ENCODE measurements around the gene OTOL1. TPM values are rescaled to one million over a fixed set of nuclear protein-coding genes. Genes with fewer than 3 reads are reported as not detected.

The OTOL1 gene
- total and polyA plus RNA-seq, 2 donors (not counting 3 experiments of a cell fraction or from before 2014, with no cell fraction given) = not detected

DNA sequence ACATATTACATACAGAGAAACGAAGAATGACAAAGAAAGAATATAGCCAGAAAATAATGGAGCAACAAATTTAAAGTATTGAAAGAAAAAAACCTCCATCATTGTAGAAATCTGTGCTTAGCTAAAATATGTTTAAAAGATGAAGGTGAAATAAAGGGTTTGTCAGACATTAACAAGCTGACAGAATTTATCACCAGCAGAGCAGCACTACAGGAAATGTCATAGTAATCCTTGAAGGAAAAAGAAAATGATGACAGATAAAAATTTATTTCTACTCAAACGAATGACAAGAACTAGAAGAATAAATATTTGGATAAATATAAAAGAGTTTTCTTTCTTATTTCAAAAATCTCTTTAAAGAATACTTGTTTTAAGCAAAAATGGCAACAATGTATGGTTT lies 40.6 kb upstream of the OTOL1 start:
- CTCF ChIA-PET = no interaction called here
- intact Hi-C loops (cut with micrococcal nuclease) = no loop called here
- dilution Hi-C loops (cut with MboI; ENCODE audit: extremely low pct_ligation_motif_present, low sequenced_read_pairs) = no loop called here

DNA sequence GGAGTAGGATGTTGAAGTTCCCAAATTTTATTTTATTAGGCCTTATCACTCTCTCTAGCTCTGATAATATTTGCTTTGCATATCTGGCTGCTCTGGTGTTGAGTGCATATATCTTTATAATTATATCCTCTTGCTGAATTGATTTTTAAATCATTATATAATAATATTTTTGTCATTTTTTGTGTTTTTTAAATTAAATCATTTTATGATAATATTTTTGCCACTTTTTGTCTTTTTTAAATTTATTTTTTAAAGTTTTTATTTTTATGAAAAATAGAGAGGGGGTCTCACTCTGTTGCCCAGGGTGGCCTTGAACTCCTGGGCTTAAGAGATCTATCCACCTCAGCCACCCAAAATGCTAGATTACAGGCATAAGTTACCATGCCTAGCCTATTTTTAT lies 34.5 kb upstream of the OTOL1 start:
- H3K36me3 ChIP-seq (ENCODE audit: control insufficient read depth in 2 of 2, extremely low read depth in 1 of 2, insufficient read depth in 2 of 2, low read length in 2 of 2) = no peaks in the 10 kb centered on the region
- H3K4me3 ChIP-seq (replicated peaks in 1 of 3; ENCODE audit: insufficient read depth in 1 of 3, low read depth in 1 of 3, low read length in 3 of 3) = no peak overlapping the region
- dilution Hi-C loops (cut with MboI; ENCODE audit: extremely low pct_ligation_motif_present, low sequenced_read_pairs) (no loop called here), intact Hi-C loops (cut with micrococcal nuclease) (no loop called here)
- FAIRE-seq = no peak
- H4K20me1 ChIP-seq (replicated peaks; ENCODE audit: control insufficient read depth, extremely low read depth, insufficient read depth, low read length) = no peaks in the 10 kb centered on the region
- no peaks in the 10 kb centered on the region for H3K27me3 ChIP-seq (ENCODE audit: control insufficient read depth in 2 of 2, insufficient read depth in 2 of 2, low read length in 2 of 2)
- H3K9ac ChIP-seq (replicated peaks; ENCODE audit: extremely low read depth, insufficient read depth, low read length) = no peak overlapping the region
- no peak for TF ChIP-seq MYC (IDR thresholded peaks at IDR 0.05; ENCODE audit: low read depth, low read length)
- TF ChIP-seq FOS (IDR thresholded peaks at IDR 0.05; ENCODE audit: borderline replicate concordance, insufficient read depth, low read length) = no peak
- TF ChIP-seq JUN (IDR thresholded peaks at IDR 0.05; ENCODE audit: borderline replicate concordance, insufficient read depth, insufficient read length, low read depth) = no peak
- TF ChIP-seq POLR2AphosphoS5 (IDR thresholded peaks at IDR 0.05; ENCODE audit: insufficient read depth, low read depth, low read length) = no peak
- TF ChIP-seq EZH2 (IDR thresholded peaks at IDR 0.05; ENCODE audit: borderline replicate concordance, low read depth, low read length, severe bottlenecking) = no peak
- no peak for TF ChIP-seq GATA2 (IDR thresholded peaks at IDR 0.05; ENCODE audit: insufficient read depth, insufficient read length, low read depth, low read length)
- TF ChIP-seq CTCF (IDR thresholded peaks at IDR 0.05; ENCODE audit: extremely low read depth in 1 of 2, insufficient read depth in 1 of 2, low read depth in 1 of 2, low read length in 2 of 2) = no peak
- TF ChIP-seq, protein P1, sequence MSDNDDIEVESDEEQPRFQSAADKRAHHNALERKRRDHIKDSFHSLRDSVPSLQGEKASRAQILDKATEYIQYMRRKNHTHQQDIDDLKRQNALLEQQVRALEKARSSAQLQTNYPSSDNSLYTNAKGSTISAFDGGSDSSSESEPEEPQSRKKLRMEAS (IDR thresholded peaks at IDR 0.05; ENCODE audit: insufficient read depth, insufficient read length) = no peak
- no peaks in the 10 kb centered on the region for H3K9me1 ChIP-seq (replicated peaks; ENCODE audit: control insufficient read depth, extremely low read depth, insufficient read depth, low read length)
- no peak for DNase-seq (ENCODE audit: low read depth, low spot score)
- no TSS peak for BruUV-seq (replicated peaks)
- ChIA-PET CTCF (no interaction called here), POLR2A (no interaction called here)
- H2AFZ ChIP-seq (ENCODE audit: low read depth, low read length) = no peak overlapping the region
- H3K27ac ChIP-seq (ENCODE audit: insufficient read depth, low read depth, low read length) = no peak overlapping the region
- H3K9me3 ChIP-seq (replicated peaks; ENCODE audit: control insufficient read depth, insufficient read depth, low read length) = no peaks in the 10 kb centered on the region
- H3K4me1 ChIP-seq (ENCODE audit: control insufficient read depth, extremely low read depth, insufficient read depth, low read length) = no peaks in the 10 kb centered on the region
- no peak overlapping the region for H3K4me2 ChIP-seq (ENCODE audit: insufficient read depth, low read length)
- H3K79me2 ChIP-seq (ENCODE audit: control insufficient read depth, insufficient read depth, low read length) = no peaks in the 10 kb centered on the region

More for the DNA sequence above, 40.6 kb upstream of the OTOL1 start:
- Histone ChIP-seq H3K27me3 (ENCODE audit: control insufficient read depth in 2 of 2, insufficient read depth in 2 of 2, low read length in 2 of 2) (no peaks in the 10 kb centered on the region), H3K4me2 (ENCODE audit: insufficient read depth, low read length) (no peak overlapping the region), H3K27ac (ENCODE audit: insufficient read depth, low read depth, low read length) (no peak overlapping the region), H3K79me2 (ENCODE audit: control insufficient read depth, insufficient read depth, low read length) (no peaks in the 10 kb centered on the region), H2AFZ (ENCODE audit: low read depth, low read length) (no peak overlapping the region), H3K9me3 (replicated peaks; ENCODE audit: control insufficient read depth, insufficient read depth, low read length) (no peaks in the 10 kb centered on the region), H3K4me3 (replicated peaks in 1 of 3; ENCODE audit: insufficient read depth in 1 of 3, low read depth in 1 of 3, low read length in 3 of 3) (no peak overlapping the region), H3K9ac (replicated peaks; ENCODE audit: extremely low read depth, insufficient read depth, low read length) (no peak overlapping the region), H3K9me1 (replicated peaks; ENCODE audit: control insufficient read depth, extremely low read depth, insufficient read depth, low read length) (no peaks in the 10 kb centered on the region), H3K4me1 (ENCODE audit: control insufficient read depth, extremely low read depth, insufficient read depth, low read length) (no peaks in the 10 kb centered on the region), H3K36me3 (ENCODE audit: control insufficient read depth in 2 of 2, extremely low read depth in 1 of 2, insufficient read depth in 2 of 2, low read length in 2 of 2) (no peaks in the 10 kb centered on the region), H4K20me1 (replicated peaks; ENCODE audit: control insufficient read depth, extremely low read depth, insufficient read depth, low read length) (no peaks in the 10 kb centered on the region)
- POLR2A ChIA-PET = no interaction called here
- TF ChIP-seq MYC (IDR thresholded peaks at IDR 0.05; ENCODE audit: low read depth, low read length) = no peak
- DNase-seq (ENCODE audit: low read depth, low spot score) (no peak), FAIRE-seq (no peak)
- no TSS peak for BruUV-seq (replicated peaks)

Measured in endothelial cell of umbilical vein (primary cell).